ENCODE results near the gene CHSY1.

CHSY1 gene

GRCh38 chr15:101203607-101204189, 48.1 kb downstream of the CHSY1 start:
- Mint-ChIP-seq H3K9me3 (no peaks in the 10 kb centered on the region), H3K27ac (no peak overlapping the region), H3K4me1 (peaks cover 49% of the 10 kb centered on the region), H3K4me3 (no peak overlapping the region), H3K27me3 (no peaks in the 10 kb centered on the region), H3K36me3 (peaks cover 5% of the 10 kb centered on the region)
- DNase-seq (ENCODE audit: low spot score in 2 of 2) (no peak), ATAC-seq (ENCODE audit: low read depth) (no peak)

- peaks cover 5% of the 10 kb centered on the region for H3K36me3 Mint-ChIP-seq
- H3K4me1 Mint-ChIP-seq = peaks cover 49% of the 10 kb centered on the region
- H3K27ac Mint-ChIP-seq = no peak overlapping the region
Observed at GRCh38 chr15:101203029-101203573, 48.7 kb downstream of the CHSY1 start.

DNA sequence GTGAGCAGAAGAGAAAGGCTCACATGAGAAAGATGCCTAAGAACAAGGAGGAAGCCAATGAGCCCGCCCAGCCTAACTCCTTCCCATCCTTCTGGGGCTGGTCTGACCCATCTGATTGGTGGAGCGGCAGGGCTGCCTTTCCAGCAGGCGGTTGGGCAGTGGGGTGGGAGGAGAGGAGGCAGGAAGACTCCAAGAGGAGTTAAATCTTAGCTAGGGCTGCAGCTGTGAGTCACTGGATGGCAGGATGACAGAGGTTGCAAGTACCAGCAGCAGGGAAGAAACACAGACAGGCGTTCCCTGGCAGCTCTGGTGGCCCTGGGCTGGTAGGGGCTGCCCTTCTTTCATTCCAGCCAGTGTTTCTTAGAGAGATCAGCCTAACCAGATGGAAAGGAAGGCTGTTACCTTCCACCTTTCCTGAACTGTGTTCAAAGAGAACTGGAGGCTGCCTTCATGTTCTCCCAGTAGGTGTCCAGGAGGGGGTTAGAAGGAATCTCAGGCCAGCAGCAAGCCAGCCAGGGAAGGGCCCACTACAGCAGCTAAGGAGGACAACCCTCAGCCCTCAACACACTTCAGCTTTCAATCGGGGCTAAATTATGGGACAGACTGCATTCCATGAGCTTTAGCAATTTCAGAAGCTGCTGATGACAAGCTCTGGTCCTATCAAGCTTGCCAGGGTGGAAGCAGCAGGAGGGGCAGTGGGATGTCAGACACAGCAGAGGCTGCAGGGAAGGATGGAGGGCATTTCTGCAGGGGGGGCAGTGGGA, 50.3 kb downstream of the CHSY1 start:
- Mint-ChIP-seq H3K9me3 (no peaks in the 10 kb centered on the region), H3K27ac (peak overlapping the region; percentile 39), H3K27me3 (no peaks in the 10 kb centered on the region), H3K36me3 (peaks cover 2% of the 10 kb centered on the region), H3K4me3 (no peak overlapping the region), H3K4me1 (peaks cover 46% of the 10 kb centered on the region)
- ATAC-seq (ENCODE audit: low read depth) (no peak), DNase-seq (ENCODE audit: low spot score in 2 of 2) (no peak)

More at GRCh38 chr15:101203029-101203573, 48.7 kb downstream of the CHSY1 start:
- H3K27me3 Mint-ChIP-seq = no peaks in the 10 kb centered on the region
- H3K4me3 Mint-ChIP-seq = no peak overlapping the region
- DNase-seq (ENCODE audit: low spot score in 2 of 2) = no peak
- H3K9me3 Mint-ChIP-seq = no peaks in the 10 kb centered on the region
- no peak for ATAC-seq (ENCODE audit: low read depth)

DNA sequence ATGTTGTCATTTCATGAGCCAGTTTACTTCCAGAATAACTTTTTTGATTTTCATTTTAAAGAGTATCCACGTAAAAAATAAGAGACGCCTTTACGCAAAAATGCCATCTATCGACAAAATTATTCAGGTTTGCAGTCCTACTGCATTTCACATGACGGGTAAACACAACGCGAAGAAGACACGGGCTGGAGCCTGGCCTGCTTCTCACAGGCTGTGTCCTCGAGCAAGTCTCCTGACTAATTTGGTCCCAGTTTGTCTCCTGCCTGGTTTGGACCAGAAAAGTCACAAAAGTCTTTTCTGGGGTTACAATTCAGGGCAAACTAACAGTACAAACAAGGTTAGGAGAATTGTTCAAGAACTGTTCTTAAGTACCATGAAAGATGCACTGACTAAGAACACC, 51.7 kb downstream of the CHSY1 start:
- Mint-ChIP-seq H3K9me3 (no peaks in the 10 kb centered on the region), H3K27me3 (no peaks in the 10 kb centered on the region), H3K4me1 (peaks cover 38% of the 10 kb centered on the region), H3K4me3 (peak overlapping the region; percentile 59), H3K36me3 (no peaks in the 10 kb centered on the region), H3K27ac (peak overlapping the region; percentile 35)
- ATAC-seq (ENCODE audit: low read depth) (no peak), DNase-seq (ENCODE audit: low spot score in 2 of 2) (no peak)

DNA sequence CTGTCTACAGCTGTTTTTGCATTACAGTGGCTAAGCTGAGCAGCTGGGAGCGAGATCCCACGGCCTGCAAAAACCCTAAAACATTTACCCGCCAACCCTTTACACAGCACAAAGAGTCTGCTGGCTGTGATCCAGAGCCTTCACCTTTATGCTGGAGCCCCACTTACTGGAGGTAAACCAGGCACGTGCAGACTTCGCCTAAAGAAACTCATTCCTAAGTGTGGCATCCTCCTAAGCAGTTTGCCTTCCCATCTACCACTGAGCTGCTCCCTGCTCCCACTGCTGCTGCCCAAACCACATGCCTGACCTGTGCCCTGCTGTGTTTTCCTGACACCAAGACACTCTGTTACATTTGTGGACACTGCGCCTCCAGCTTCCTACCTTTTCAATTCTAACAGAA, 53.0 kb downstream of the CHSY1 start:
- Mint-ChIP-seq H3K27ac (no peak overlapping the region), H3K36me3 (no peaks in the 10 kb centered on the region), H3K9me3 (no peaks in the 10 kb centered on the region), H3K27me3 (no peaks in the 10 kb centered on the region), H3K4me1 (peaks cover 39% of the 10 kb centered on the region), H3K4me3 (no peak overlapping the region)
- DNase-seq (ENCODE audit: low spot score in 2 of 2) = no peak
- no peak for ATAC-seq (ENCODE audit: low read depth)

- ATAC-seq (ENCODE audit: low read depth) (no peak), DNase-seq (ENCODE audit: low spot score in 2 of 2) (no peak)
- Mint-ChIP-seq H3K4me3 (no peak overlapping the region), H3K4me1 (peaks cover 36% of the 10 kb centered on the region), H3K27me3 (no peaks in the 10 kb centered on the region), H3K27ac (no peak overlapping the region), H3K9me3 (no peaks in the 10 kb centered on the region), H3K36me3 (peaks cover under 1% of the 10 kb centered on the region)
Observed at GRCh38 chr15:101198031-101198575, 53.7 kb downstream of the CHSY1 start.

GRCh38 chr15:101194546-101195125, 57.2 kb downstream of the CHSY1 start:
- Mint-ChIP-seq H3K27me3 (no peaks in the 10 kb centered on the region), H3K4me1 (peaks cover 28% of the 10 kb centered on the region), H3K27ac (peak overlapping the region; percentile 17), H3K9me3 (no peaks in the 10 kb centered on the region), H3K4me3 (no peak overlapping the region), H3K36me3 (peaks cover 2% of the 10 kb centered on the region)
- DNase-seq (ENCODE audit: low spot score in 2 of 2) = no peak
- ATAC-seq (ENCODE audit: low read depth) = no peak

- H3K27ac Mint-ChIP-seq = peak overlapping the region; percentile 17
- no peaks in the 10 kb centered on the region for H3K27me3 Mint-ChIP-seq
- DNase-seq (ENCODE audit: low spot score in 2 of 2) (no peak), ATAC-seq (ENCODE audit: low read depth) (no peak)
- peaks cover 2% of the 10 kb centered on the region for H3K36me3 Mint-ChIP-seq
- H3K4me1 Mint-ChIP-seq = peaks cover 29% of the 10 kb centered on the region
- H3K9me3 Mint-ChIP-seq = no peaks in the 10 kb centered on the region
- no peak overlapping the region for H3K4me3 Mint-ChIP-seq
Observed at GRCh38 chr15:101193806-101194545, 57.9 kb downstream of the CHSY1 start.

DNA sequence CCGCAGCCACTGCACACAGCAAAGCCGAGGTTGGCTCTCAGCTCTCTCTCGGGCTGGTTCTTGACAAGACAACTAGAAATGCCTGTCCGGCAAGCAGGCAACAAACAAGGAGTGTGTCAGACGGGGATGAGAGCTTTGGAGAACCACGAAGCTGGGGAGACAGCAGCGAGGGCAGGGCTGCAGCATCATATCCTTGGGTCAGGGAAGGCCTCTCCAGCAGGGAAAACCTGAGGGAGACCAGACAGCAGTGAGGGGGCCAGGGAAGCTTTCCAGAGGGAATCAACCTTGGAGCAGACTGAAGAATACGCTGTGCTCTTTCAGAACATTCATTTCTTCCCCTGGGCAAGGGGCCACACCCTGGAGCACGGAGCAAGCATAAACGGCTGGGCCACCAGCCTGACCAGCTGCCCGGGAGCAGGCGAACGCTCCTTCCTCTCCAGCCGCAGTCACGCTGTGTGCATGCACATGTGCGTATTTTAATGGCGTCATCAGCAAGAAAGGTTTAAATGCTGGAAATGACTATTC, 58.7 kb downstream of the CHSY1 start:
- H3K36me3 Mint-ChIP-seq = peaks cover 2% of the 10 kb centered on the region
- DNase-seq (ENCODE audit: low spot score in 2 of 2) = no peak

GRCh38 chr15:101192081-101192480, 59.8 kb downstream of the CHSY1 start:
- H3K27me3 Mint-ChIP-seq = no peaks in the 10 kb centered on the region
- no peak for DNase-seq (ENCODE audit: low spot score in 2 of 2)
- peaks cover 37% of the 10 kb centered on the region for H3K4me1 Mint-ChIP-seq
- no peak overlapping the region for H3K4me3 Mint-ChIP-seq
- H3K27ac Mint-ChIP-seq = no peak overlapping the region
- ATAC-seq (ENCODE audit: low read depth) = no peak
- H3K9me3 Mint-ChIP-seq = no peaks in the 10 kb centered on the region
- peaks cover 6% of the 10 kb centered on the region for H3K36me3 Mint-ChIP-seq

More for the DNA sequence above, 58.7 kb downstream of the CHSY1 start:
- Mint-ChIP-seq H3K27me3 (no peaks in the 10 kb centered on the region), H3K9me3 (no peaks in the 10 kb centered on the region), H3K4me1 (peaks cover 31% of the 10 kb centered on the region), H3K27ac (no peak overlapping the region), H3K4me3 (no peak overlapping the region)
- ATAC-seq (ENCODE audit: low read depth) = no peak

- DNase-seq (ENCODE audit: low spot score in 2 of 2) (no peak), ATAC-seq (ENCODE audit: low read depth) (no peak)
- Mint-ChIP-seq H3K4me1 (peaks cover 37% of the 10 kb centered on the region), H3K4me3 (no peak overlapping the region), H3K27me3 (no peaks in the 10 kb centered on the region), H3K27ac (peak overlapping the region; percentile 2), H3K9me3 (no peaks in the 10 kb centered on the region), H3K36me3 (peaks cover 6% of the 10 kb centered on the region)
Observed at GRCh38 chr15:101191242-101191641, 60.6 kb downstream of the CHSY1 start.

GRCh38 chr15:101190092-101190595, 61.7 kb downstream of the CHSY1 start:
- H3K27me3 Mint-ChIP-seq = no peaks in the 10 kb centered on the region
- ATAC-seq (ENCODE audit: low read depth) (no peak), DNase-seq (ENCODE audit: low spot score in 2 of 2) (no peak)
- H3K4me3 Mint-ChIP-seq = no peak overlapping the region
- H3K4me1 Mint-ChIP-seq = peaks cover 37% of the 10 kb centered on the region
- peaks cover 6% of the 10 kb centered on the region for H3K36me3 Mint-ChIP-seq
- H3K27ac Mint-ChIP-seq = no peak overlapping the region
- no peaks in the 10 kb centered on the region for H3K9me3 Mint-ChIP-seq

- no peaks in the 10 kb centered on the region for H3K9me3 Mint-ChIP-seq
- H3K27me3 Mint-ChIP-seq = no peaks in the 10 kb centered on the region
- H3K27ac Mint-ChIP-seq = no peak overlapping the region
- H3K36me3 Mint-ChIP-seq = peaks cover 6% of the 10 kb centered on the region
- ATAC-seq (ENCODE audit: low read depth) (no peak), DNase-seq (ENCODE audit: low spot score in 2 of 2) (no peak)
- no peak overlapping the region for H3K4me3 Mint-ChIP-seq
- H3K4me1 Mint-ChIP-seq = peaks cover 37% of the 10 kb centered on the region
Observed at GRCh38 chr15:101189409-101190091, 62.3 kb downstream of the CHSY1 start.

All from memory B cell (primary cell).